ENCODE results near the gene CHN2.

The CHN2 gene

GRCh38 chr7:29463504-29464158, 269.1 kb downstream of the CHN2 start:
- DNase-seq (ENCODE audit: low read depth, low spot score) = no peak

GRCh38 chr7:29464753-29465152, 270.2 kb downstream of the CHN2 start:
- DNase-seq (ENCODE audit: low read depth, low spot score) = no peak

- no peak for DNase-seq (ENCODE audit: low read depth, low spot score)
Measured at GRCh38 chr7:29467193-29467926, 272.8 kb downstream of the CHN2 start.

GRCh38 chr7:29468196-29468595, 273.6 kb downstream of the CHN2 start:
- no peak for DNase-seq (ENCODE audit: low read depth, low spot score)

- DNase-seq (ENCODE audit: low read depth, low spot score) = no peak
Measured at GRCh38 chr7:29469281-29469680, 274.7 kb downstream of the CHN2 start.

- no peak for DNase-seq (ENCODE audit: low read depth, low spot score)
Measured at GRCh38 chr7:29469976-29470557, 275.5 kb downstream of the CHN2 start.

- no peak for DNase-seq (ENCODE audit: low read depth, low spot score)
Measured at GRCh38 chr7:29471444-29472138, 277.0 kb downstream of the CHN2 start.

GRCh38 chr7:29476916-29477315, 282.3 kb downstream of the CHN2 start:
- no peak for DNase-seq (ENCODE audit: low read depth, low spot score)

GRCh38 chr7:29478226-29478625, 283.7 kb downstream of the CHN2 start:
- no peak for DNase-seq (ENCODE audit: low read depth, low spot score)

- no peak for DNase-seq (ENCODE audit: low read depth, low spot score)
Measured at GRCh38 chr7:29478687-29479240, 284.2 kb downstream of the CHN2 start.

GRCh38 chr7:29479301-29480200, 285.0 kb downstream of the CHN2 start:
- no peak for DNase-seq (ENCODE audit: low read depth, low spot score)

GRCh38 chr7:29480451-29480850, 285.9 kb downstream of the CHN2 start:
- DNase-seq (ENCODE audit: low read depth, low spot score) = no peak

- DNase-seq (ENCODE audit: low read depth, low spot score) = no peak
Measured at GRCh38 chr7:29480934-29481651, 286.5 kb downstream of the CHN2 start.

GRCh38 chr7:29482056-29482455, 287.5 kb downstream of the CHN2 start:
- no peak for DNase-seq (ENCODE audit: low read depth, low spot score)

GRCh38 chr7:29483219-29484104, 288.9 kb downstream of the CHN2 start:
- DNase-seq (ENCODE audit: low read depth, low spot score) = no peak

GRCh38 chr7:29484280-29484679, 289.7 kb downstream of the CHN2 start:
- DNase-seq (ENCODE audit: low read depth, low spot score) = no peak

- DNase-seq (ENCODE audit: low read depth, low spot score) = no peak
Measured at GRCh38 chr7:29485339-29486190, 291.0 kb downstream of the CHN2 start.

- DNase-seq (ENCODE audit: low read depth, low spot score) = no peak
Measured at GRCh38 chr7:29486191-29486700, 291.7 kb downstream of the CHN2 start.

Measured in iPS DF 19.7 (cell line).